ENCODE data around the gene TACR2. TPM values are rescaled to one million over a fixed set of nuclear protein-coding genes. Genes with fewer than 3 reads are reported as not detected.

Gene TACR2
- total RNA-seq, 2 donors from 2014 or later, result not detected

DNA sequence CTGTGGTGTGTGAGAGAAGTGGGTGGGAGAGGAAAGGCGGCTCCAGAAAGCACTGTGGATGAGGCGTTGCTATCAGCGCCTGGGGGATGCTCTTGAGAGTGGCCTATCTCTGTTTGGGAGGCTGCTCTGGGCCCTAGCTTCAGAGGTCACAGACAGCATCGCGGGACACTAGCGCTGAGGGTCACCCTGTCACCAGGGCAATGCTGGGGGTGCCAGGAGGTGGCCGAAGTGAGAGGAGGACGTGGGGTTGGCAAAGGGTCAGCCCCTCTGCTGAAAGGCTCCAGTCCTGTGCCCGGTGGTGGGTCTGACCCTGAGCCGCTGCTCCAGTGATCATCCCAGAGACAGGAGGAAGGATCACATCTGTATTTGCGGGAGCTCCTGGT is 3.0 kb upstream of the TACR2 start:
- DNase-seq, result no peak
- Mint-ChIP-seq H3K27ac (no peak overlapping the region), H3K4me3 (no peak overlapping the region), H3K36me3 (ENCODE audit: low read depth) (no peaks in the 10 kb centered on the region), H3K27me3 (ENCODE audit: insufficient read depth) (peaks cover 10% of the 10 kb centered on the region), H3K9me3 (no peaks in the 10 kb centered on the region), H3K4me1 (peaks cover 9% of the 10 kb centered on the region)
- WGBS, 2 experiments (ENCODE audit: insufficient coverage in 1 of 2, insufficient read length in 1 of 2), result 82 to 84% methylated on average over 8 to 10 of the region's 11 CpGs
- Histone ChIP-seq H3K27me3 (ENCODE audit: control insufficient read depth, insufficient read depth, low read length, poor library complexity, severe bottlenecking) (no peaks in the 10 kb centered on the region), H3K4me3 (ENCODE audit: low read length) (no peak overlapping the region), H3K27ac (ENCODE audit: low read depth, low read length) (no peak overlapping the region), H3K9ac (ENCODE audit: extremely low read depth, low read length, poor library complexity, severe bottlenecking) (no peak overlapping the region), H3K36me3 (ENCODE audit: control insufficient read depth, insufficient read depth, low read length) (no peaks in the 10 kb centered on the region), H3K9me3 (ENCODE audit: control insufficient read depth, low read length) (no peaks in the 10 kb centered on the region), H3K4me1 (ENCODE audit: control insufficient read depth, insufficient read depth, low read length) (no peaks in the 10 kb centered on the region)
- TF ChIP-seq, protein P1, sequence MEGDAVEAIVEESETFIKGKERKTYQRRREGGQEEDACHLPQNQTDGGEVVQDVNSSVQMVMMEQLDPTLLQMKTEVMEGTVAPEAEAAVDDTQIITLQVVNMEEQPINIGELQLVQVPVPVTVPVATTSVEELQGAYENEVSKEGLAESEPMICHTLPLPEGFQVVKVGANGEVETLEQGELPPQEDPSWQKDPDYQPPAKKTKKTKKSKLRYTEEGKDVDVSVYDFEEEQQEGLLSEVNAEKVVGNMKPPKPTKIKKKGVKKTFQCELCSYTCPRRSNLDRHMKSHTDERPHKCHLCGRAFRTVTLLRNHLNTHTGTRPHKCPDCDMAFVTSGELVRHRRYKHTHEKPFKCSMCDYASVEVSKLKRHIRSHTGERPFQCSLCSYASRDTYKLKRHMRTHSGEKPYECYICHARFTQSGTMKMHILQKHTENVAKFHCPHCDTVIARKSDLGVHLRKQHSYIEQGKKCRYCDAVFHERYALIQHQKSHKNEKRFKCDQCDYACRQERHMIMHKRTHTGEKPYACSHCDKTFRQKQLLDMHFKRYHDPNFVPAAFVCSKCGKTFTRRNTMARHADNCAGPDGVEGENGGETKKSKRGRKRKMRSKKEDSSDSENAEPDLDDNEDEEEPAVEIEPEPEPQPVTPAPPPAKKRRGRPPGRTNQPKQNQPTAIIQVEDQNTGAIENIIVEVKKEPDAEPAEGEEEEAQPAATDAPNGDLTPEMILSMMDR (conservative IDR thresholded peaks at IDR 0.05), result no peak

DNA sequence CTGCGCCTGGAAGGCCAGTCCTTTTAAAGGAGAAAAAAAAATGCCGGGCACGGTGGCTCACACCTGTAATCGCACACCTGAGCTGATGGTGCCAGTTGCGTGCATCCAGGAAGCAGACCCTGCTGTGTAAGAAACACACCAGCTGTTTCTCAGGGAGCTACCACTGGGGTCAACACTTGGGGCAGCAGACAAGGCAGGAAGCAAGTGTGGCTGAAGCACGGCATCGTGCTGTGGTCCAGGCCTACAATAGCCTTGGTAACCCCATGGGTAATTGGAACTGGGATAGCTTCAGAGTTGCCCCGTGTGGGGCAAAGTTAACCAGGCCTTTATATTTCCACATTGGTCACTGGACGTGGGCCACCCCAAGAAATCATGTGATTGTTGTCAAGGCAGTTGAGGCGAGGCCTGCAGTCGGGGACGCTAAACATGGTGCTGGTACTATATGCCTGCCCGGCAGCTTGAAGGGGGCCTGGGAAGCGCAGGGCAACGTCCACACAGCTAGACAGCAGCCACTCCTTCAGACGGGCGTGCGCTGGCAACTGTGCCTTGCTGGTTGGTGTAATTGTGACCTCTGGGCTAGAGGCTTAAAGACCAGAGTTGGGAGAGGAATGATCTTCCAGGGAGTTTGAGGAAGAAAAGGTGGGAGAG is 2.5 kb upstream of the TACR2 start:
- no peaks in the 10 kb centered on the region for H3K27me3 ChIP-seq (ENCODE audit: control insufficient read depth, insufficient read depth, low read length, poor library complexity, severe bottlenecking)
- Mint-ChIP-seq H3K36me3 (ENCODE audit: low read depth) (no peaks in the 10 kb centered on the region), H3K4me3 (no peak overlapping the region), H3K27ac (no peak overlapping the region), H3K27me3 (ENCODE audit: insufficient read depth) (peaks cover 10% of the 10 kb centered on the region), H3K4me1 (peaks cover 9% of the 10 kb centered on the region), H3K9me3 (no peaks in the 10 kb centered on the region)
- H3K4me1 ChIP-seq (ENCODE audit: control insufficient read depth, insufficient read depth, low read length), result no peaks in the 10 kb centered on the region
- H3K27ac ChIP-seq (ENCODE audit: low read depth, low read length), result no peak overlapping the region
- TF ChIP-seq, protein P1 (conservative IDR thresholded peaks at IDR 0.05), result no peak
- no peak overlapping the region for H3K4me3 ChIP-seq (ENCODE audit: low read length)
- H3K36me3 ChIP-seq (ENCODE audit: control insufficient read depth, insufficient read depth, low read length), result no peaks in the 10 kb centered on the region
- H3K9ac ChIP-seq (ENCODE audit: extremely low read depth, low read length, poor library complexity, severe bottlenecking), result no peak overlapping the region
- WGBS, 2 experiments (ENCODE audit: insufficient coverage in 1 of 2, insufficient read length in 1 of 2), result 90 to 93% methylated on average over 14 to 18 of the region's 18 CpGs
- no peaks in the 10 kb centered on the region for H3K9me3 ChIP-seq (ENCODE audit: control insufficient read depth, low read length)
- no peak for DNase-seq

DNA sequence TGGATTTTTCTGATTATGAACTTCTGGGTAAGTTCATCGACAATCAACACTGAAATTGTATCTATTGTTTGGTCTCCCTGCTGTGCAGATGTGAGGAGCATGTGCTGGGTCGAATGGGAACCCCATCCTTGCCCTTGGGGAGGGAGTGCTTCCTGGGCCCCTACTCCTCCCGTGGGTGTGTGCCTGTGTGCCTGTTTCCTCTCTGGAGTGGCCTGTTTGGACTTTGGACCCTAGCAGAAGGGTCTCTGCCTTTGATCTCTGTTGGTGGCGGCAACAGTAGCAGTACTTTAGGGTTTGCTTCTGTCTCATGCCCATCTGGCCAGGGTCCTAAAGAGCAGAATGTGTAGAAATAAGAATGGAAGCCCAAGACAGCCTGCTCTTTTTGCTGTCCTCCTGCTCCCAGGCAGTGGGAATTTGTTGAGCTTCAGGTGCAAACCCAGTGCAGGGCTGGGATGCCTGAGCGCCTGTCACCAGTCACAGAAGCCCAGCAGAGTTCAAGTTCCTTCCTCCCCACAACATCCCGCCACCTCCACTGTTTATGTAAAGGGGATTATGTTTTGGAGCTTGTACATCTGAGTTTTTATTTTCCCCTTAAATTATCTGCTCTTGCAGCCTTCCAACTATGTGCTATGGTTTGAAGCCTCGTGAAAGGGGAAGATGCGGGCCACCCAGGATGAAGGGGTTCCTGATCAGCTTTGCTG is 1.5 kb upstream of the TACR2 start:
- H3K36me3 Mint-ChIP-seq (ENCODE audit: low read depth), result no peaks in the 10 kb centered on the region
- no peaks in the 10 kb centered on the region for H3K9me3 Mint-ChIP-seq
- no peak overlapping the region for H3K4me3 Mint-ChIP-seq
- H3K9ac ChIP-seq (ENCODE audit: extremely low read depth, low read length, poor library complexity, severe bottlenecking), result no peak overlapping the region
- no peaks in the 10 kb centered on the region for H3K9me3 ChIP-seq (ENCODE audit: control insufficient read depth, low read length)
- H3K27me3 Mint-ChIP-seq (ENCODE audit: insufficient read depth), result peaks cover 10% of the 10 kb centered on the region
- H3K4me1 Mint-ChIP-seq, result peaks cover 9% of the 10 kb centered on the region
- no peaks in the 10 kb centered on the region for H3K4me1 ChIP-seq (ENCODE audit: control insufficient read depth, insufficient read depth, low read length)
- H3K27ac ChIP-seq (ENCODE audit: low read depth, low read length), result no peak overlapping the region
- H3K36me3 ChIP-seq (ENCODE audit: control insufficient read depth, insufficient read depth, low read length), result no peaks in the 10 kb centered on the region
- no peak overlapping the region for H3K27ac Mint-ChIP-seq
- 80 to 85% methylated on average over 6 to 8 of the region's 8 CpGs for WGBS, 2 experiments (ENCODE audit: insufficient coverage in 1 of 2, insufficient read length in 1 of 2)
- H3K27me3 ChIP-seq (ENCODE audit: control insufficient read depth, insufficient read depth, low read length, poor library complexity, severe bottlenecking), result no peaks in the 10 kb centered on the region
- DNase-seq, result no peak
- H3K4me3 ChIP-seq (ENCODE audit: low read length), result no peak overlapping the region
- TF ChIP-seq, protein P1 (conservative IDR thresholded peaks at IDR 0.05), result no peak
